H1 (cell line): ENCODE measurements around the gene SCGN. TPM values are rescaled to one million over a fixed set of nuclear protein-coding genes. Genes with fewer than 3 reads are reported as not detected.

Source experiments
- CTCF ChIA-PET: fragments of 300-600 bp; sonication (Branson Sonifier 250); formaldehyde crosslinking; loops from one replicate; lab custom pipeline; 2021; ENCODE audit not compliant: partially characterized antibody; lab: Charles Lee
- POLR2A ChIA-PET: fragments of 300-600 bp; sonication (Branson Sonifier 250); formaldehyde crosslinking; loops from one replicate; lab custom pipeline; 2021; ENCODE audit warnings: inconsistent platforms; ENCODE audit not compliant: partially characterized antibody; lab: Charles Lee
- DNase-seq, 2 experiments: peaks; one replicate each; pipeline versions ENCODE4 v3.0.0 to v3.0.0-alpha.2; 2010 to 2022; ENCODE audit warnings: low spot score in 2 of 2, low read depth in 1 of 2, mixed read lengths in 1 of 2
- FAIRE-seq: peaks from 2 replicates; lab custom pipeline; 2011; peaks lifted over from hg19 to GRCh38; lab: Jason Lieb, UNC
- H2AFZ ChIP-seq: 2 replicates; pipeline ENCODE4 v1.8.1; 2012; ENCODE audit warnings: low read length, inconsistent platforms
- H2AK5ac ChIP-seq: 2 replicates; pipeline ENCODE4 v1.6.1; 2013; ENCODE audit warnings: low read depth, low read length
- H2BK120ac ChIP-seq: replicated peaks from 2 replicates; pipeline ENCODE3; 2013; ENCODE audit warnings: low read depth, low read length, inconsistent platforms
- H2BK12ac ChIP-seq: 2 replicates; pipeline ENCODE4 v1.6.1; 2013; ENCODE audit warnings: low read depth, low read length
- H2BK15ac ChIP-seq: 2 replicates; pipeline ENCODE4 v1.6.1; 2013; ENCODE audit warnings: low read length
- H2BK20ac ChIP-seq: 2 replicates; pipeline ENCODE4 v1.6.1; 2013; ENCODE audit warnings: low read length
- H2BK5ac ChIP-seq: 2 replicates; pipeline ENCODE4 v1.6.1; 2013; ENCODE audit warnings: low read depth, low read length
- H3K14ac ChIP-seq: 2 replicates; pipeline ENCODE4 v1.6.1; 2013; ENCODE audit warnings: inconsistent platforms; ENCODE audit not compliant: insufficient read length
- H3K18ac ChIP-seq: 2 replicates; pipeline ENCODE4 v1.6.1; 2013; ENCODE audit warnings: low read length; ENCODE audit errors: extremely low read depth
- H3K23ac ChIP-seq: 2 replicates; pipeline ENCODE4 v1.6.1; 2013; ENCODE audit warnings: inconsistent platforms; ENCODE audit not compliant: insufficient read length
- H3K23me2 ChIP-seq: 2 replicates; pipeline ENCODE4 v1.6.1; 2013; ENCODE audit warnings: low read depth, low read length
- H3K27ac ChIP-seq: 2 replicates; pipeline ENCODE4 v1.6.1; 2011; ENCODE audit warnings: low read depth, low read length, inconsistent platforms
- H3K27me3 ChIP-seq, 4 experiments: replicated peaks in 1 of 4; 1 replicate in 1 of 4; 2 replicates in 3 of 4; pipeline versions ENCODE4 v1.6.1 to v1.8.1; 2011 to 2013; ENCODE audit warnings: low read length in 3 of 4, mild to moderate bottlenecking in 3 of 4, inconsistent platforms in 2 of 4, mixed read lengths in 2 of 4, moderate library complexity in 1 of 4; ENCODE audit not compliant: control insufficient read depth in 3 of 4, insufficient read depth in 3 of 4; ENCODE audit errors: extremely low read depth in 1 of 4
- H3K36me3 ChIP-seq, 4 experiments: 2 replicates each; pipeline versions ENCODE4 v1.6.1 to v1.8.1; 2011 to 2013; ENCODE audit warnings: mild to moderate bottlenecking in 4 of 4, low read length in 3 of 4, moderate library complexity in 2 of 4, control low read depth in 1 of 4, inconsistent platforms in 1 of 4; ENCODE audit not compliant: insufficient read depth in 4 of 4, control insufficient read depth in 2 of 4
- H3K4ac ChIP-seq: replicated peaks from 2 replicates; pipeline ENCODE3; 2013; ENCODE audit warnings: low read length, low read depth, mixed read lengths, inconsistent platforms; ENCODE audit not compliant: insufficient read length
- H3K4me1 ChIP-seq, 4 experiments: replicated peaks in 1 of 4; 1 replicate in 1 of 4; 2 replicates in 3 of 4; pipeline versions ENCODE4 v1.6.1 to v1.8.1; 2011 to 2013; ENCODE audit warnings: low read length in 3 of 4, inconsistent platforms in 2 of 4, mixed read lengths in 1 of 4; ENCODE audit not compliant: insufficient read depth in 4 of 4, control insufficient read depth in 3 of 4
- H3K4me2 ChIP-seq, 2 experiments: 2 replicates each; pipeline versions ENCODE4 v1.6.1 to v1.8.1; 2011 to 2013; ENCODE audit warnings: low read depth in 2 of 2, low read length in 2 of 2, control low read depth in 1 of 2, inconsistent platforms in 1 of 2, mild to moderate bottlenecking in 1 of 2; ENCODE audit not compliant: insufficient read depth in 1 of 2
- H3K4me3 ChIP-seq, 4 experiments: fragments of 200-600, 300-600 bp in 1 of 4; sonication (generic), shearing (Covaris generic), sonication (Bioruptor Twin) in 1 of 4; 2 replicates each; pipeline versions ENCODE4 v1.5.1 to v1.8.1; 2011 to 2016; ENCODE audit warnings: low read length in 4 of 4, low read depth in 3 of 4, control low read depth in 2 of 4, inconsistent platforms in 2 of 4, mild to moderate bottlenecking in 2 of 4, mixed read lengths in 1 of 4, moderate library complexity in 1 of 4; ENCODE audit not compliant: insufficient read depth in 2 of 4; ENCODE audit errors: extremely low read depth in 1 of 4
- H3K56ac ChIP-seq: replicated peaks from 2 replicates; pipeline ENCODE3; 2013; ENCODE audit warnings: low read depth, mild to moderate bottlenecking, mixed read lengths, low read length, inconsistent platforms; ENCODE audit not compliant: insufficient read length
- H3K79me1 ChIP-seq: 2 replicates; pipeline ENCODE4 v1.6.1; 2013; ENCODE audit warnings: low read depth, low read length, control low read depth
- H3K79me2 ChIP-seq, 2 experiments: 2 replicates each; pipeline versions ENCODE4 v1.6.1 to v1.8.1; 2012 to 2013; ENCODE audit warnings: low read length in 2 of 2, mild to moderate bottlenecking in 2 of 2, inconsistent platforms in 1 of 2; ENCODE audit not compliant: insufficient read depth in 2 of 2, control insufficient read depth in 1 of 2
- H3K9ac ChIP-seq, 4 experiments: replicated peaks in 1 of 4; 1 replicate in 1 of 4; 2 replicates in 3 of 4; pipeline versions ENCODE4 v1.6.1 to v1.8.1; 2011 to 2013; ENCODE audit warnings: low read depth in 3 of 4, low read length in 3 of 4, control low read depth in 2 of 4, mild to moderate bottlenecking in 2 of 4, moderate library complexity in 2 of 4, inconsistent platforms in 1 of 4; ENCODE audit errors: extremely low read depth in 1 of 4
- H3K9me3 ChIP-seq, 2 experiments: 2 replicates each; pipeline versions ENCODE4 v1.6.1 to v1.8.1; 2012 to 2013; ENCODE audit warnings: mild to moderate bottlenecking in 2 of 2, moderate library complexity in 2 of 2, control low read depth in 1 of 2, inconsistent platforms in 1 of 2, low read depth in 1 of 2, low read length in 1 of 2, mixed read lengths in 1 of 2; ENCODE audit not compliant: insufficient read depth in 2 of 2
- H4K20me1 ChIP-seq, 2 experiments: replicated peaks in 1 of 2; 2 replicates each; pipeline versions ENCODE3 to v1.8.1; 2011 to 2013; ENCODE audit warnings: inconsistent platforms in 2 of 2, low read length in 2 of 2, mild to moderate bottlenecking in 1 of 2; ENCODE audit not compliant: insufficient read depth in 2 of 2, control insufficient read depth in 1 of 2
- H4K5ac ChIP-seq: 2 replicates; pipeline ENCODE4 v1.6.1; 2013; ENCODE audit warnings: low read length, low read depth, mixed read lengths, inconsistent platforms; ENCODE audit not compliant: insufficient read length
- H4K8ac ChIP-seq: 2 replicates; pipeline ENCODE4 v1.8.0; 2013; ENCODE audit warnings: mild to moderate bottlenecking, moderate library complexity, low read length, inconsistent platforms; ENCODE audit not compliant: insufficient read depth; ENCODE audit errors: extremely low read depth
- H4K91ac ChIP-seq: replicated peaks from 2 replicates; pipeline ENCODE3; 2013; ENCODE audit warnings: low read length, mixed read lengths, inconsistent platforms; ENCODE audit not compliant: insufficient read length
- NRF1 ChIP-seq: IDR thresholded peaks from 2 replicates; pipeline ENCODE4 v1.6.1; 2011; ENCODE audit warnings: mild to moderate bottlenecking, low read depth, low read length, improper control_type of control experiment
- RAD21 ChIP-seq, 2 experiments: IDR thresholded peaks in 1 of 2; conservative IDR thresholded peaks in 1 of 2; 2 replicates each; pipeline ENCODE4 v1.6.1; 2011; ENCODE audit warnings: low read depth in 2 of 2, low read length in 2 of 2, improper control_type of control experiment in 1 of 2, inconsistent platforms in 1 of 2, mild to moderate bottlenecking in 1 of 2, moderate library complexity in 1 of 2
- RBBP5 ChIP-seq: IDR thresholded peaks from 2 replicates; pipeline ENCODE4 v1.7.1; 2012; ENCODE audit warnings: low read depth, mild to moderate bottlenecking, inconsistent platforms, low read length, moderate library complexity, borderline replicate concordance
- SAP30 ChIP-seq: fragments of 300-600 bp; sonication (generic); IDR thresholded peaks from 2 replicates; pipeline ENCODE4 v1.7.1; 2012; ENCODE audit warnings: low read length, moderate library complexity, mild to moderate bottlenecking, inconsistent platforms; ENCODE audit not compliant: insufficient read depth, insufficient replicate concordance
- SP2 ChIP-seq: IDR thresholded peaks from 2 replicates; pipeline ENCODE4 v1.6.1; 2012; ENCODE audit warnings: mild to moderate bottlenecking, low read length, inconsistent platforms
- TBP ChIP-seq: IDR thresholded peaks from 2 replicates; pipeline ENCODE4 v1.6.1; 2011; ENCODE audit warnings: low read depth, low read length, improper control_type of control experiment
- WGBS, 2 experiments: shearing (Covaris generic) in 1 of 2; methylation state at CpG; one replicate each; pipeline versions ENCODE4 v1.1.6 to v1.1.7; 2013 to 2015; ENCODE audit warnings: low lambda C conversion rate in 2 of 2, mixed read lengths in 2 of 2, inconsistent platforms in 1 of 2, low coverage in 1 of 2, missing lambda C conversion rate in 1 of 2; ENCODE audit not compliant: insufficient replicate concordance in 2 of 2, insufficient coverage in 1 of 2, insufficient read length in 1 of 2; ENCODE audit errors: extremely low coverage in 1 of 2, missing lambda C conversion rate in 1 of 2; 5-methylcytosine and 5-hydroxymethylcytosine counted together
- polyA plus RNA-seq, 7 experiments: library from polyadenylated mRNA; depleted of rRNA in 3 of 7; stranded (reverse) in 5 of 7; unstranded in 2 of 7; fragments of >200 nt in 5 of 7; fragments of 200-250 nt in 2 of 7; gene quantifications; 1 replicate in 5 of 7; 2 replicates in 1 of 7; 4 replicates in 1 of 7; pipeline versions ENCODE4 v1.2.1 to v1.2.3, GENCODE V29; 2011 to 2013; ENCODE audit warnings: missing spikeins in 2 of 7, mixed read lengths in 2 of 7
- total RNA-seq: library from RNA; stranded (reverse); fragmentation: NEBNext Ultra II Directional; extraction: Animal tissue kit (Norgen Biotek cat#: 25700); gene quantifications from 2 replicates; pipeline ENCODE4 v1.2.1, GENCODE V29; 2021

Gene SCGN
- total and polyA plus RNA-seq, 2 of the 8 experiments (the other 6 are each of a cell fraction or from before 2014, with no cell fraction given): not detected

DNA sequence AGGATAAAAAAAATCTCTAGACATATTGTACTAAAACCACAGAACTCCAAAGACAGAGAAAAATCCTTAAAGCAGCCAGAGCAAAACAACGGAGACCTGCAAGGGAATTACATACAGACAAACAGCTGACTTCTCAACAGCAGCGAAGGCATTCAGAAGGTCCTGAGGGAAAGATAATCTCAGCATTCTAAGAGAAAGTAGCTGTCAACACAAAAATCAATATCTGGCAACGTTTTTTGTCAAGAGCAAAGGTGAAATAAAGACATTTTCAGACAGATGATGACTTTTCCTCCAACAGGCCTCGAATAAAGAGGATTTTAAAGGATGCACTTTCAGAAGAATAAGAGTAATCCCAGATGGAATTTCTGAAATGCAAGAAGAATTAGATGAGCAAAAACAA lies 6.1 kb upstream of the SCGN start:
- H3K9me3 ChIP-seq: no peaks in the 10 kb centered on the region
- no peak overlapping the region for H2BK120ac ChIP-seq
- no peaks in the 10 kb centered on the region for H3K23me2 ChIP-seq
- H2BK15ac ChIP-seq: no peak overlapping the region
- H3K23ac ChIP-seq: no peak overlapping the region
- H4K5ac ChIP-seq: no peak overlapping the region
- DNase-seq (no peak), FAIRE-seq (no peak)
- H3K27me3 ChIP-seq: peaks cover 0 to 2% (median 0%) of the 10 kb centered on the region in 4 experiments; a peak in 2 of 7 replicates
- H3K4me1 ChIP-seq: no peaks in the 10 kb centered on the region
- no peak overlapping the region for H3K4ac ChIP-seq
- no peak overlapping the region for H2AK5ac ChIP-seq
- H3K9ac ChIP-seq: no peak overlapping the region
- no peak overlapping the region for H4K8ac ChIP-seq
- H2BK20ac ChIP-seq: no peak overlapping the region
- H3K79me1 ChIP-seq: no peaks in the 10 kb centered on the region
- H3K27ac ChIP-seq: no peak overlapping the region
- H2BK5ac ChIP-seq: no peak overlapping the region
- no peak overlapping the region for H4K91ac ChIP-seq
- no peak overlapping the region for H3K14ac ChIP-seq
- H3K4me3 ChIP-seq: no peak overlapping the region
- H3K79me2 ChIP-seq: no peaks in the 10 kb centered on the region
- no peak overlapping the region for H3K18ac ChIP-seq
- H3K36me3 ChIP-seq: no peaks in the 10 kb centered on the region
- no peaks in the 10 kb centered on the region for H4K20me1 ChIP-seq
- WGBS, 2 experiments: 80% methylated on average over 4 of the region's 4 CpGs; no CpG with 5 or more reads in 1 of the 2 experiments
- ChIA-PET CTCF (interaction anchor here (0.6 to 1.3 kb wide), 3 partner anchors 72 to 365 kb away, joined by 3 to 4 read pairs (median 3); no protein-coding TSS in a partner anchor), POLR2A (no interaction called here)
- H2BK12ac ChIP-seq: no peak overlapping the region
- no peak overlapping the region for H2AFZ ChIP-seq
- no peak overlapping the region for H3K56ac ChIP-seq
- no peak overlapping the region for H3K4me2 ChIP-seq
- TF ChIP-seq NRF1: no peak
- no peak for TF ChIP-seq RAD21 (IDR thresholded peaks at IDR 0.05 in 1 of 2, conservative IDR thresholded peaks at IDR 0.05 in 1 of 2; ENCODE audit: low read depth in 2 of 2, low read length in 2 of 2)
- TF ChIP-seq SAP30: no peak
- TF ChIP-seq TBP: no peak
- no peak for TF ChIP-seq RBBP5
- no peak for TF ChIP-seq SP2
